ELR (cell line): ENCODE results near the gene HS6ST3.
"Not testable (repeated sequence)": the region's sequence is repeated elsewhere in the genome, so short reads cannot be mapped to it uniquely, and the experiment has no call there.

Experiments used
- DNase-seq: peaks from one replicate; pipeline ENCODE4 v3.0.0-alpha.2; 2015; ENCODE audit warnings: low read depth

HS6ST3 gene

DNA sequence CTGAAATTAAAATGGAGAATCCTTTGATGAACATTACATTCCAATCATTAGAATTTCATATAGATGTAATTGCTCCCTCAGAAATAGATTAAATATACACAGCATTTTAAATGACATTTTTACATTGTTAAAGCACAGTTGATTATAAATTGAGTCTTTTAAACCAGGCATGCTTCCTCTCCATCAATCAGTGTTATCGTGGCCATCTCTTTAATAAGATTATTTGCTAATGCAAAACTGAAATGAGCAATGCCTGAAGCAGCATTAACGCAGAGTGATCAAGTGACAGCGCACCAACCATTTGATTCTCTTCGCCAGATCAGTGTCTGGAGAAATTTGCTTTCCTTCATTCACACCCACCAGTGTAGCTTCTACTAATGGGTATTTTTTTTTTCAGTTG is 644.6 kb downstream of the HS6ST3 start:
- no peak for DNase-seq

- peak; percentile 5 for DNase-seq
These were observed 651.9 kb downstream of the HS6ST3 start for GRCh38 chr13:96741779-96742178.

GRCh38 chr13:96743296-96744089 is 653.6 kb downstream of the HS6ST3 start:
- no peak for DNase-seq

DNA sequence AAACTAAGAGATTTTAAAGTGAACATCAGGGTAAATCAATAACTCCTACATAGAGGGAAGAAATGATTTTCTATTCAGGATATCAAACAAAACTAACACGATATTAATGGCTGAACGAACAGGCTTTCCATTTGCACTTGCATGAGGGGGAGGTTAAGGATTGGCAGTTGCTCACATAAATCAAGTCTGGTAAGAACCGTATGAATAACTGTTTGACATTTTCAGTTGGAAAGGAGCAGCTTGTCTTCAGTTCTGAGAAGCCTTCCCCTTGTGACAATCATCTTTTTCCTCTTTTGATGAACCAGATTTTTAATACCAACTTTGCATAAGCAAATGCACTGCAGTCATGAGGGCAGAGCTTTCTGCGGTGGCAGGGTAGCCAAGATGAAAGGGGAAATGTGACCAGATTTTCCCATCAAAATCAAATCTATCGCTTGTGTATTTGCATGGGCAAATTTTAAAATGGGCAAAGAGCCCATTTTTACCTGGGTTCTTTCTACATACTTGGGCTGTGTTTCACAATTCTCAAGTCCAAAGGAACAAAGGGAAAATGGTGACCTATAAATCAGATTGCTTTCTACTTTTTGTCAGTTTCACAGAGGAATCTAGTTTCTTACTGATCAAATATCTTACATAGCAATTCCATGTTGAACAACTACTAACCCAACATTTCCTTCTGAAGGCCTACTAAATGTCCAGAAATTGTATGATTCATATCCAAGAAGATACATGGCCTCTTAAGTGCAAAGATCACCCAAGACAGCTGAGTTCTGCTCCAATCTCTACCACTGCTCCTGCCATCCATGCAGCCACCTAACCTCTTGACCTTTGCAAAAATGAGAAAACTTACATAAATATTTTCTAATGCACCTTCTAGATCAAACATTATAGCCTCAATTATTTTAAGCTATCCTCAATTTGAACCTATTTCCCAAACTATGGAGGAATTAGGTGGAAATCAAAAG is 654.7 kb downstream of the HS6ST3 start:
- no peak for DNase-seq

DNA sequence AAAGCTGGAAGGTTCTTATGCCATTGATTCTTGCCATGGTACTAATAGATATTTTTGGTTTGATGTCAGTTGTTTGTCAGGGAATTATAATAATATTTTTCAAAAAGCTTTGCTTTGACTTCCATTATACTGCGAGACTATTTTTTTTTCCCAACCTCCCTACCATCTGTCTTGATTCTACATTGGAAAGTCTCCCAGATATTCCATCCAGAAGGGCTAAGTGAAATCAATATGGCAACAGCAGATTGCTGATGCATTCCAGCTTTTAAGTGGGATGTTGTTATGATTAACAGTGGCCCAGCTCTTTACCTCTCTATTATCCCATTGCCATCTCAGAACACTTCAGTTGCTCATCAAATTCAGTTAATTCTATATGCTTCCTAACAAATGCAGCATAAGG is 657.0 kb downstream of the HS6ST3 start:
- no peak for DNase-seq

DNA sequence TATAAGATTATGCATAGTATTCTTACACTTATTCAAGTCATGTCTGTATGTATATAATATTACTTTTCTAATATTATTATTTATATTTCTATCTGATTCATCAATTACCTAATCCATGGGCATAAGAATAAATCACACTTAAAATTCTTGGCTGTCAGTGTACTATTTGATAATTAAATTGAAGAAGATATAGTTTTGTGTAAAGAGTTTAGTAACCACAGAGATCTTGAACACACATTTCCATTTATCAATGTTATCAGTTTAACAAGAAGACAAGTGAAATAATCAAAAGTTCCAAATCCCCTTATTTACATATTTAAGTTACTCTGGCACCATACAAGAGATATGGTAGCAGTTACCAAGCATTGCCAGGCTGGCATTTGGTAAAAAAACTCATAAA is 659.9 kb downstream of the HS6ST3 start:
- DNase-seq = no peak

GRCh38 chr13:96751089-96751488 is 661.2 kb downstream of the HS6ST3 start:
- DNase-seq = no peak

GRCh38 chr13:96762876-96763275 is 673.0 kb downstream of the HS6ST3 start:
- DNase-seq = peak; percentile 59

GRCh38 chr13:96766306-96766705 is 676.4 kb downstream of the HS6ST3 start:
- DNase-seq = no peak

- DNase-seq = peak; percentile 45
These were observed 678.6 kb downstream of the HS6ST3 start for GRCh38 chr13:96768524-96768923.

DNA sequence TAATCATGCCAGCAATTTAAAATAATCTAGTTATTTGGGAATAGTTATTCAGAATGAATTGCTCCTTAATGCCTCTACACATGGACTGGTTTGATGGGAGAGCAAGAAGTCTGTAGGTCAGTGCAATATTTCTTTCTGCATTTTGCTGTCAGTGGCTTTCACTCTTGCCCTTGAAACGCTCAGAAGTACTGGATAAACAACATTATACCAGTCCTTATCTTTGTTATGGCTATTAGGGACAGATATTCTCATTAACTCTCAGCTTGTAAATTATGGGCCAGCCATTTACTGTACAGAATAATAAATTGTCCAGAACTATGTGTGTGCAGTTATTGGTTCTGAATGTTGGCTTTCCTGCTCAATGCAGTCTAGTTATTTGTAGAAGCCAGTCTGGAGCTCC is 680.0 kb downstream of the HS6ST3 start:
- DNase-seq = no peak

GRCh38 chr13:96771486-96772367 is 681.8 kb downstream of the HS6ST3 start:
- no peak for DNase-seq

- no peak for DNase-seq
These were observed 682.5 kb downstream of the HS6ST3 start for GRCh38 chr13:96772426-96772825.

DNA sequence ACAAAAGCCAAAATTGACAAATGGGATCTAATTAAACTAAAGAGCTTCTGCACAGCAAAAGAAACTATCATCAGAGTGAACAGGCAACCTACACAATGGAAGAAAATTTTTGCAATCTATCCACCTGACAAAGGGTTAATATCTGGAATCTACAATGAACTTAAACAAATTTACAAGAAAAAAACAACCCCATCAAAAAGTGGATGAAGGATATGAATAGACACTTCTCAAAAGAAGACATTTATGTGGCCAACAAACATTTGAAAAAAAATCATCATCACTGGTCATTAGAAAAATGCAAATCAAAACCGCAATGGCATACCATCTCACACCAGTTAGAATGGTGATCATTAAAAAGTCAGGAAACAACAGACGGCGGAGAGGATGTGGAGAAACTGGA is 688.4 kb downstream of the HS6ST3 start:
- not testable (repeated sequence) for DNase-seq

- DNase-seq = no peak
These were observed 689.8 kb downstream of the HS6ST3 start for GRCh38 chr13:96779691-96780090.

DNA sequence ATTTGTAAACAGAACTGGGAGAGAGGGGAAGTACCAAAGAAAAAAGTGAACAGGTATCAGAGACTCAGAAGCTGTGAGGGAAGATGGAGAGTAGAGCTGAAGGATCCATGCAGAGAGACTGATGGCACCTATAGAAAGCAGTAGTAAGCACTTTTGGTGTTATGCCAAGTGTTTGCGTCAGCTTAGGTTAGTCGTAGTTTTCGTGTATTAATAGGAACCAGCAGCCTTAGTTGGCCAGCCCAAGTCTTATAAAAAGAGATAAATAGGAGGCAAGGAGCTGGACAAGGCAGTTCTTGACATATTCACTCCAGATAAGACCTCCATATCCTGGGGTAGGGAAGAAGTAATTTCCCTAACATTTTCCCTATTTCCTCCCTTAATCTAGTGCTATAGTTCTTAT is 690.2 kb downstream of the HS6ST3 start:
- DNase-seq = no peak

- peak; percentile 36 for DNase-seq
These were observed 691.2 kb downstream of the HS6ST3 start for GRCh38 chr13:96781141-96781540.

DNA sequence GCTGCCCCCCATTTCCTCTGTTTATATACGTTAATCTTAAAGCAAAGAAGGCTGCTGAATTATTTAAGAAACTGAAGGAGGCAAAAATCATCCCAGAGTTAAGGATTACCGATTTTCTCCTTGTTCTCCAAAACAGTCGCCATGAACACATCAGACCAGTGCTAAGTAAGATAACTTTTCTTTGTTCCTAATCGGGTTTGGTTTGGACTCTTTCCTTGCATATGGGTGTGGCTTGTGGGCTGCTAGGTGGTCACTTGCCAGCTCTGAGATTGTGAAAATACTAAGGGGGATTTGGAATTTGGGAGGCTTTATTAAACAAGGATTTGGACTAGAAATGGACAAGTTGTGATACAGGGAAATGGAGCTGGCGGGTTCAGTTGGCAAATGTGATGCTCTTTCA is 692.3 kb downstream of the HS6ST3 start:
- DNase-seq = no peak

- DNase-seq = no peak
These were observed 693.1 kb downstream of the HS6ST3 start for GRCh38 chr13:96783057-96783456.

DNA sequence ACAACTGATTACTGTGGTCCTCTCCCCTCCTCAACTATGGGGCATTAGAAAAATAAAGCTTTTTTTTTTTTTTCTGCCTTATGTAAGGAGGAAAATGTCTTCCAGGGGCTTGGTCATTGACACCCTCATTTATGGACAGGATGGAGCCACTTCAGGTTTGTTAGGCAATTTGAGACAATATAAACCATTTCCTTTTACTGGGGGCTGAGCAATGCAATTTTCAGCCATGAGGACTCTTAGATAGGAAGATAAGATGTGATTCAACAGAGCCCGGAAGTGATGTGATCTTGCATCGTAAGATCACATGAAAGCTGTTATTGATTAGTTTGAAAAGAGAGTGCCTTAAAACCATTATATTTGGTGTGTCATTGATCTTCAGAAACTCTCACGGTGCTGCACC is 693.6 kb downstream of the HS6ST3 start:
- DNase-seq = peak; percentile 49

GRCh38 chr13:96785986-96786385 is 696.1 kb downstream of the HS6ST3 start:
- DNase-seq = no peak

- DNase-seq = no peak
These were observed 702.3 kb downstream of the HS6ST3 start for GRCh38 chr13:96792188-96792587.
